ENCODE results near the gene USF1. TPM values are rescaled to one million over a fixed set of nuclear protein-coding genes. Genes with fewer than 3 reads are reported as not detected.
"Not testable (repeated sequence)": the region's sequence is repeated elsewhere in the genome, so short reads cannot be mapped to it uniquely, and the experiment has no call there.

Gene USF1
- total and polyA plus RNA-seq, 4 donors: 67.5 to 95.1 (median 73.5) TPM

GRCh38 chr1:161032409-161032808 is 13.4 kb downstream of the USF1 start:
- DNase-seq (no peak), ATAC-seq (ENCODE audit: insufficient read depth, low FRiP score) (no peak)
- Histone ChIP-seq H3K4me1 (ENCODE audit: control insufficient read depth in 5 of 5, insufficient read depth in 5 of 5, low read length in 5 of 5) (peaks cover 0 to 3% (median 0%) of the 10 kb centered on the region in 5 donors), H3K36me3 (ENCODE audit: control insufficient read depth in 4 of 4, insufficient read depth in 4 of 4, low read length in 4 of 4) (no peaks in the 10 kb centered on the region), H3K4me3 (no peak overlapping the region), H3K27me3 (ENCODE audit: control insufficient read depth in 3 of 3, insufficient read depth in 3 of 3, low read length in 2 of 3) (no peaks in the 10 kb centered on the region), H3K9ac (ENCODE audit: insufficient read depth in 1 of 2, low read length in 2 of 2) (no peak overlapping the region), H3K9me3 (ENCODE audit: control insufficient read depth in 4 of 4, insufficient read depth in 3 of 4, low read length in 3 of 4) (no peaks in the 10 kb centered on the region), H3K27ac (ENCODE audit: low read depth in 1 of 2, low read length in 1 of 2) (no peak overlapping the region)
- TF ChIP-seq CTCF (IDR thresholded peaks at IDR 0.05; ENCODE audit: control extremely low read depth, extremely low read depth): no peak
- 54 to 57% methylated on average over 1 of the region's 1 CpG for WGBS, 2 donors

GRCh38 chr1:161031874-161032273 is 13.9 kb downstream of the USF1 start:
- H3K27ac ChIP-seq (ENCODE audit: low read depth in 1 of 2, low read length in 1 of 2): no peak overlapping the region
- no peak for TF ChIP-seq CTCF (IDR thresholded peaks at IDR 0.05; ENCODE audit: control extremely low read depth, extremely low read depth)
- no peaks in the 10 kb centered on the region for H3K27me3 ChIP-seq (ENCODE audit: control insufficient read depth in 3 of 3, insufficient read depth in 3 of 3, low read length in 2 of 3)
- peaks cover 0 to 3% (median 0%) of the 10 kb centered on the region in 5 donors for H3K4me1 ChIP-seq (ENCODE audit: control insufficient read depth in 5 of 5, insufficient read depth in 5 of 5, low read length in 5 of 5)
- H3K9me3 ChIP-seq (ENCODE audit: control insufficient read depth in 4 of 4, insufficient read depth in 3 of 4, low read length in 3 of 4): no peaks in the 10 kb centered on the region
- H3K36me3 ChIP-seq (ENCODE audit: control insufficient read depth in 4 of 4, insufficient read depth in 4 of 4, low read length in 4 of 4): no peaks in the 10 kb centered on the region
- ATAC-seq (ENCODE audit: insufficient read depth, low FRiP score): no peak
- 42 to 63% methylated on average over 2 of the region's 2 CpGs for WGBS, 2 donors
- H3K9ac ChIP-seq (ENCODE audit: insufficient read depth in 1 of 2, low read length in 2 of 2): no peak overlapping the region
- DNase-seq: no peak
- H3K4me3 ChIP-seq: no peak overlapping the region

- ATAC-seq (ENCODE audit: insufficient read depth, low FRiP score); H3K27me3 ChIP-seq (ENCODE audit: control insufficient read depth in 3 of 3, insufficient read depth in 3 of 3, low read length in 2 of 3); H3K9me3 ChIP-seq (ENCODE audit: control insufficient read depth in 4 of 4, insufficient read depth in 3 of 4, low read length in 3 of 4); H3K36me3 ChIP-seq (ENCODE audit: control insufficient read depth in 4 of 4, insufficient read depth in 4 of 4, low read length in 4 of 4); H3K27ac ChIP-seq (ENCODE audit: low read depth in 1 of 2, low read length in 1 of 2); DNase-seq; H3K4me3 ChIP-seq; H3K4me1 ChIP-seq (ENCODE audit: control insufficient read depth in 5 of 5, insufficient read depth in 5 of 5, low read length in 5 of 5); H3K9ac ChIP-seq (ENCODE audit: insufficient read depth in 1 of 2, low read length in 2 of 2): not testable (repeated sequence)
- WGBS, 2 donors: 97 to 98% methylated on average over 19 to 32 of the region's 32 CpGs
Measured at GRCh38 chr1:161029466-161029865, 16.3 kb downstream of the USF1 start.

GRCh38 chr1:161026954-161027353 is 18.8 kb downstream of the USF1 start:
- ATAC-seq (ENCODE audit: insufficient read depth, low FRiP score); H3K27ac ChIP-seq (ENCODE audit: low read depth in 1 of 2, low read length in 1 of 2); H3K4me1 ChIP-seq (ENCODE audit: control insufficient read depth in 5 of 5, insufficient read depth in 5 of 5, low read length in 5 of 5); H3K9me3 ChIP-seq (ENCODE audit: control insufficient read depth in 4 of 4, insufficient read depth in 3 of 4, low read length in 3 of 4); H3K9ac ChIP-seq (ENCODE audit: insufficient read depth in 1 of 2, low read length in 2 of 2); DNase-seq; H3K27me3 ChIP-seq (ENCODE audit: control insufficient read depth in 3 of 3, insufficient read depth in 3 of 3, low read length in 2 of 3); H3K36me3 ChIP-seq (ENCODE audit: control insufficient read depth in 4 of 4, insufficient read depth in 4 of 4, low read length in 4 of 4); H3K4me3 ChIP-seq: not testable (repeated sequence)
- WGBS, 2 donors: 53 to 80% methylated on average over 1 of the region's 1 CpG

GRCh38 chr1:161022432-161022831 is 23.3 kb downstream of the USF1 start:
- not testable (repeated sequence) for H3K9ac ChIP-seq (ENCODE audit: insufficient read depth in 1 of 2, low read length in 2 of 2); H3K27ac ChIP-seq (ENCODE audit: low read depth in 1 of 2, low read length in 1 of 2); H3K36me3 ChIP-seq (ENCODE audit: control insufficient read depth in 4 of 4, insufficient read depth in 4 of 4, low read length in 4 of 4); ATAC-seq (ENCODE audit: insufficient read depth, low FRiP score); H3K9me3 ChIP-seq (ENCODE audit: control insufficient read depth in 4 of 4, insufficient read depth in 3 of 4, low read length in 3 of 4); H3K4me3 ChIP-seq; DNase-seq
- Histone ChIP-seq H3K27me3 (ENCODE audit: control insufficient read depth in 3 of 3, insufficient read depth in 3 of 3, low read length in 2 of 3) (peaks cover 0 to 22% (median 21%) of the 10 kb centered on the region in 3 donors), H3K4me1 (ENCODE audit: control insufficient read depth in 5 of 5, insufficient read depth in 5 of 5, low read length in 5 of 5) (peaks cover 0 to 13% (median 8%) of the 10 kb centered on the region in 5 donors)
- WGBS, 2 donors: 91 to 95% methylated on average over 12 of the region's 12 CpGs

Measured in lung (tissue), 12 donors.